Thoracic aorta (tissue), 2 donors: ENCODE results near the gene SPRY2. TPM values are rescaled to one million over a fixed set of nuclear protein-coding genes. Genes with fewer than 3 reads are reported as not detected.
"Not testable (repeated sequence)": the region's sequence is repeated elsewhere in the genome, so short reads cannot be mapped to it uniquely, and the experiment has no call there.

ENCODE experiments used
- ATAC-seq: fragments of 150-250 bp; one replicate; pipeline ENCODE4 v1.8.0; 2017; ENCODE audit warnings: low read depth; ENCODE audit not compliant: insufficient number of reproducible peaks, low FRiP score
- DNase-seq: peaks from one replicate; pipeline ENCODE4 v3.0.0-alpha.2; 2020; ENCODE audit warnings: low spot score
- H3K27ac ChIP-seq, 2 donors: fragments of 200-600 bp; sonication (generic); 1 replicate in 1 of 2; 2 replicates in 1 of 2; pipeline ENCODE4 v1.5.1; 2016; ENCODE audit warnings: mild to moderate bottlenecking in 2 of 2, moderate library complexity in 2 of 2
- H3K27me3 ChIP-seq: fragments of 200-600 bp; sonication (generic); replicated peaks from 2 replicates; pipeline ENCODE4 v1.6.0; 2016; ENCODE audit warnings: mild to moderate bottlenecking; ENCODE audit not compliant: insufficient read depth
- H3K36me3 ChIP-seq: fragments of 200-600 bp; sonication (generic); one replicate; pipeline ENCODE4 v1.5.1; 2016
- H3K4me1 ChIP-seq, 2 donors: fragments of 200-600 bp; sonication (generic); 1 replicate in 1 of 2; 2 replicates in 1 of 2; pipeline versions ENCODE4 v1.5.1 to v1.6.0; 2016; ENCODE audit warnings: low read depth in 2 of 2, mild to moderate bottlenecking in 1 of 2; ENCODE audit not compliant: control insufficient read depth in 1 of 2
- H3K4me3 ChIP-seq: fragments of 200-600 bp; sonication (generic); 2 replicates; pipeline ENCODE4 v1.5.1; 2016; ENCODE audit warnings: mild to moderate bottlenecking
- H3K9me3 ChIP-seq: fragments of 200-600 bp; sonication (generic); 2 replicates; pipeline ENCODE4 v1.5.1; 2016
- CTCF ChIP-seq: fragments of 200-600 bp; sonication (generic); IDR thresholded peaks from one replicate; pipeline ENCODE4 v1.5.1; 2019; ENCODE audit warnings: antibody characterized with exemption
- total RNA-seq, 2 donors: library from RNA; depleted of rRNA; stranded (reverse); fragments of >200 nt; gene quantifications; one replicate each; pipeline versions ENCODE4 v1.1.0 to v1.2.3, GENCODE V29; 2016

SPRY2 gene
- total RNA-seq, 2 donors from 2014 or later: 28.2 to 49.2 TPM

GRCh38 chr13:80359414-80359777 lies 18.5 kb upstream of the SPRY2 start:
- ATAC-seq (no peak), DNase-seq (no peak)
- no peaks in the 10 kb centered on the region for H3K36me3 ChIP-seq
- H3K4me3 ChIP-seq: no peak overlapping the region
- H3K27me3 ChIP-seq: no peaks in the 10 kb centered on the region
- H3K4me1 ChIP-seq: peaks cover 9 to 15% of the 10 kb centered on the region in 2 donors
- H3K27ac ChIP-seq: no peak overlapping the region
- H3K9me3 ChIP-seq: no peaks in the 10 kb centered on the region
- no peak for TF ChIP-seq CTCF

- H3K27me3 ChIP-seq, H3K27ac ChIP-seq, H3K9me3 ChIP-seq, DNase-seq, H3K36me3 ChIP-seq, H3K4me3 ChIP-seq, ATAC-seq: not testable (repeated sequence)
- H3K4me1 ChIP-seq: peaks cover 5 to 12% of the 10 kb centered on the region in 2 donors
These were observed 14.7 kb upstream of the SPRY2 start for GRCh38 chr13:80355496-80356094.

- TF ChIP-seq CTCF: no peak
- ATAC-seq (no peak), DNase-seq (no peak)
- Histone ChIP-seq H3K4me1 (no peaks in the 10 kb centered on the region), H3K36me3 (no peaks in the 10 kb centered on the region), H3K9me3 (no peaks in the 10 kb centered on the region), H3K27ac (no peak overlapping the region), H3K4me3 (no peak overlapping the region), H3K27me3 (no peaks in the 10 kb centered on the region)
These were observed 7.8 kb upstream of the SPRY2 start for GRCh38 chr13:80348750-80349149.

GRCh38 chr13:80348314-80348713 lies 7.4 kb upstream of the SPRY2 start:
- Histone ChIP-seq H3K27ac (no peak overlapping the region), H3K9me3 (no peaks in the 10 kb centered on the region), H3K36me3 (no peaks in the 10 kb centered on the region), H3K4me3 (no peak overlapping the region), H3K27me3 (no peaks in the 10 kb centered on the region), H3K4me1 (peaks cover 2 to 4% of the 10 kb centered on the region in 2 donors)
- no peak for TF ChIP-seq CTCF
- no peak for ATAC-seq
- no peak for DNase-seq

- DNase-seq (no peak), ATAC-seq (no peak)
- no peaks in the 10 kb centered on the region for H3K27me3 ChIP-seq
- no peak overlapping the region for H3K4me3 ChIP-seq
- no peaks in the 10 kb centered on the region for H3K36me3 ChIP-seq
- no peaks in the 10 kb centered on the region for H3K9me3 ChIP-seq
- H3K4me1 ChIP-seq: peaks cover 4 to 12% of the 10 kb centered on the region in 2 donors
- no peak for TF ChIP-seq CTCF
- H3K27ac ChIP-seq: no peak overlapping the region
These were observed 5.0 kb upstream of the SPRY2 start for GRCh38 chr13:80345771-80346510.

- not testable (repeated sequence) for H3K4me3 ChIP-seq, DNase-seq, H3K36me3 ChIP-seq, H3K27me3 ChIP-seq, ATAC-seq, H3K9me3 ChIP-seq, H3K27ac ChIP-seq
- peaks cover 4 to 12% of the 10 kb centered on the region in 2 donors for H3K4me1 ChIP-seq
These were observed 3.1 kb upstream of the SPRY2 start for GRCh38 chr13:80344032-80344431.
